ENCODE data around the gene LONP1. TPM values are rescaled to one million over a fixed set of nuclear protein-coding genes. Genes with fewer than 3 reads are reported as not detected.
"Not testable (repeated sequence)": the region's sequence is repeated elsewhere in the genome, so short reads cannot be mapped to it uniquely, and the experiment has no call there.

LONP1 gene
- total RNA-seq, 2 experiments from 2014 or later = 98.7 to 106 TPM

- CTCF ChIA-PET = interaction anchor here (0.6 to 1.6 kb wide), 2 partner anchors 21 to 25 kb away, joined by 4 read pairs; no protein-coding TSS in a partner anchor
- Mint-ChIP-seq H3K27me3 (no peaks in the 10 kb centered on the region), H3K27ac (no peak overlapping the region), H3K36me3 (ENCODE audit: low read depth) (peaks cover 53% of the 10 kb centered on the region), H3K4me1 (no peaks in the 10 kb centered on the region), H3K9me3 (no peaks in the 10 kb centered on the region), H3K4me3 (no peak overlapping the region)
- DNase-seq = no peak
- POLR2A ChIA-PET = interaction anchor here (1.7 to 3.6 kb wide), 3 partner anchors 9 to 17 kb away, joined by 7 to 24 read pairs (median 9); partner anchors contain the start of genes CATSPERD and LONP1
These were observed 12.1 kb downstream of the LONP1 start for GRCh38 chr19:5707576-5708575.

GRCh38 chr19:5706876-5707573 lies 12.9 kb downstream of the LONP1 start:
- CTCF ChIA-PET = no interaction called here
- no peak for DNase-seq
- POLR2A ChIA-PET = interaction anchor here (1.7 to 3.6 kb wide), 3 partner anchors 8 to 16 kb away, joined by 7 to 24 read pairs (median 9); partner anchors contain the start of genes CATSPERD and LONP1
- H3K9me3 Mint-ChIP-seq = no peaks in the 10 kb centered on the region
- H3K27ac Mint-ChIP-seq = no peak overlapping the region
- H3K4me1 Mint-ChIP-seq = no peaks in the 10 kb centered on the region
- peaks cover 49% of the 10 kb centered on the region for H3K36me3 Mint-ChIP-seq (ENCODE audit: low read depth)
- no peaks in the 10 kb centered on the region for H3K27me3 Mint-ChIP-seq
- H3K4me3 Mint-ChIP-seq = no peak overlapping the region

GRCh38 chr19:5705552-5705951 lies 14.4 kb downstream of the LONP1 start:
- H3K27ac Mint-ChIP-seq = no peak overlapping the region
- H3K4me1 Mint-ChIP-seq = no peaks in the 10 kb centered on the region
- no peak for DNase-seq
- POLR2A ChIA-PET = interaction anchor here (1.9 to 3.6 kb wide), 2 partner anchors 13 to 15 kb away, joined by 7 to 24 read pairs; partner anchors contain the start of genes CATSPERD and LONP1
- no peaks in the 10 kb centered on the region for H3K27me3 Mint-ChIP-seq
- H3K9me3 Mint-ChIP-seq = no peaks in the 10 kb centered on the region
- peaks cover 47% of the 10 kb centered on the region for H3K36me3 Mint-ChIP-seq (ENCODE audit: low read depth)
- CTCF ChIA-PET = interaction anchor here (0.7 kb wide), 1 partner anchor 775 kb away, joined by 3 read pairs; no protein-coding TSS in a partner anchor
- H3K4me3 Mint-ChIP-seq = no peak overlapping the region

GRCh38 chr19:5703819-5704818 lies 15.8 kb downstream of the LONP1 start:
- no peak overlapping the region for H3K4me3 Mint-ChIP-seq
- CTCF ChIA-PET = no interaction called here
- no peak for DNase-seq
- H3K36me3 Mint-ChIP-seq (ENCODE audit: low read depth) = peaks cover 47% of the 10 kb centered on the region
- H3K27ac Mint-ChIP-seq = no peak overlapping the region
- H3K27me3 Mint-ChIP-seq = no peaks in the 10 kb centered on the region
- H3K9me3 Mint-ChIP-seq = no peaks in the 10 kb centered on the region
- POLR2A ChIA-PET = interaction anchor here (1.9 kb wide), 1 partner anchor 13 kb away, joined by 7 read pairs; no protein-coding TSS in a partner anchor
- no peaks in the 10 kb centered on the region for H3K4me1 Mint-ChIP-seq

GRCh38 chr19:5702053-5702410 lies 17.9 kb downstream of the LONP1 start:
- H3K9me3 Mint-ChIP-seq, H3K27me3 Mint-ChIP-seq, H3K27ac Mint-ChIP-seq, H3K4me1 Mint-ChIP-seq, H3K4me3 Mint-ChIP-seq, POLR2A ChIA-PET, DNase-seq, CTCF ChIA-PET: not testable (repeated sequence)
- H3K36me3 Mint-ChIP-seq (ENCODE audit: low read depth) = peaks cover 46% of the 10 kb centered on the region

- Mint-ChIP-seq H3K36me3 (ENCODE audit: low read depth) (peaks cover 47% of the 10 kb centered on the region), H3K4me1 (no peaks in the 10 kb centered on the region), H3K27ac (no peak overlapping the region), H3K27me3 (no peaks in the 10 kb centered on the region), H3K9me3 (no peaks in the 10 kb centered on the region), H3K4me3 (no peak overlapping the region)
- DNase-seq = no peak
- POLR2A ChIA-PET = interaction anchor here (1.9 kb wide), 1 partner anchor 14 kb away, joined by 6 read pairs; no protein-coding TSS in a partner anchor
- CTCF ChIA-PET = interaction anchor here (1.5 kb wide), 1 partner anchor 11 kb away, joined by 6 read pairs; the partner anchor contains the start of gene RPL36
These were observed 19.4 kb downstream of the LONP1 start for GRCh38 chr19:5700455-5701092.

- no peak overlapping the region for H3K27ac Mint-ChIP-seq
- no peaks in the 10 kb centered on the region for H3K27me3 Mint-ChIP-seq
- DNase-seq = no peak
- ChIA-PET POLR2A (interaction anchor here (0.9 to 2.8 kb wide), 5 partner anchors 8 to 22 kb away, joined by 3 to 10 read pairs (median 6); partner anchors contain the start of genes CATSPERD and LONP1), CTCF (no interaction called here)
- no peak overlapping the region for H3K4me3 Mint-ChIP-seq
- H3K4me1 Mint-ChIP-seq = peaks cover 2% of the 10 kb centered on the region
- peaks cover 49% of the 10 kb centered on the region for H3K36me3 Mint-ChIP-seq (ENCODE audit: low read depth)
- no peaks in the 10 kb centered on the region for H3K9me3 Mint-ChIP-seq
These were observed 21.1 kb downstream of the LONP1 start for GRCh38 chr19:5698635-5699422.

GRCh38 chr19:5697890-5698634 lies 21.9 kb downstream of the LONP1 start:
- Mint-ChIP-seq H3K27ac (no peak overlapping the region), H3K36me3 (ENCODE audit: low read depth) (peaks cover 47% of the 10 kb centered on the region), H3K4me3 (no peak overlapping the region), H3K27me3 (no peaks in the 10 kb centered on the region), H3K4me1 (peaks cover 6% of the 10 kb centered on the region), H3K9me3 (no peaks in the 10 kb centered on the region)
- ChIA-PET CTCF (no interaction called here), POLR2A (interaction anchor here (2.2 to 2.8 kb wide), 2 partner anchors 10 to 15 kb away, joined by 7 to 10 read pairs; no protein-coding TSS in a partner anchor)
- no peak for DNase-seq

- H3K9me3 Mint-ChIP-seq = no peaks in the 10 kb centered on the region
- H3K4me1 Mint-ChIP-seq = peaks cover 13% of the 10 kb centered on the region
- no peak for DNase-seq
- no peak overlapping the region for H3K27ac Mint-ChIP-seq
- CTCF ChIA-PET = no interaction called here
- H3K27me3 Mint-ChIP-seq = no peaks in the 10 kb centered on the region
- H3K36me3 Mint-ChIP-seq (ENCODE audit: low read depth) = peaks cover 53% of the 10 kb centered on the region
- POLR2A ChIA-PET = interaction anchor here (2.2 to 2.8 kb wide), 2 partner anchors 11 to 16 kb away, joined by 7 to 10 read pairs; no protein-coding TSS in a partner anchor
- no peak overlapping the region for H3K4me3 Mint-ChIP-seq
These were observed 22.7 kb downstream of the LONP1 start for GRCh38 chr19:5697022-5697889.

All from activated CD4-positive, alpha-beta memory T cell treated with anti-CD3 and anti-CD28 coated beads, Interleukin-2, amount 10 ng/mL, durations not matched to agents 7 days and 5 days (primary cell).